H9 (cell line): ENCODE results near the gene CAMK2G. TPM values are rescaled to one million over a fixed set of nuclear protein-coding genes. Genes with fewer than 3 reads are reported as not detected.
"Not testable (repeated sequence)": the region's sequence is repeated elsewhere in the genome, so short reads cannot be mapped to it uniquely, and the experiment has no call there.

ENCODE experiments used
- DNase-seq: peaks from one replicate; pipeline ENCODE4 v3.0.0-alpha.2; 2017
- H2AFZ ChIP-seq: one replicate; pipeline ENCODE4 v1.6.1; 2013; ENCODE audit warnings: mild to moderate bottlenecking, low read length, control low read depth, moderate library complexity
- H2AK5ac ChIP-seq: 2 replicates; pipeline ENCODE4 v1.6.1; 2013; ENCODE audit warnings: low read length, control low read depth, mixed read lengths; ENCODE audit not compliant: insufficient read length
- H2BK120ac ChIP-seq: one replicate; pipeline ENCODE4 v1.6.1; 2013; ENCODE audit warnings: low read depth, mild to moderate bottlenecking, low read length, control low read depth, inconsistent platforms; ENCODE audit not compliant: poor library complexity, severe bottlenecking
- H2BK12ac ChIP-seq: 2 replicates; pipeline ENCODE4 v1.6.1; 2013; ENCODE audit warnings: low read length, control low read depth, mixed read lengths, low read depth; ENCODE audit not compliant: insufficient read length
- H2BK15ac ChIP-seq: 2 replicates; pipeline ENCODE4 v1.6.1; 2013; ENCODE audit warnings: low read depth, low read length, control low read depth
- H2BK20ac ChIP-seq: one replicate; pipeline ENCODE4 v1.6.1; 2013; ENCODE audit warnings: low read depth, mild to moderate bottlenecking, low read length, control low read depth, inconsistent platforms; ENCODE audit not compliant: poor library complexity, severe bottlenecking
- H2BK5ac ChIP-seq: 2 replicates; pipeline ENCODE4 v1.6.1; 2013; ENCODE audit warnings: low read length, control low read depth, mixed read lengths; ENCODE audit not compliant: insufficient read length
- H3K14ac ChIP-seq: 2 replicates; pipeline ENCODE4 v1.6.1; 2013; ENCODE audit warnings: low read length, control low read depth; ENCODE audit not compliant: insufficient read depth
- H3K18ac ChIP-seq: 2 replicates; pipeline ENCODE4 v1.6.1; 2013; ENCODE audit warnings: low read depth, mild to moderate bottlenecking, mixed read lengths, low read length, control low read depth; ENCODE audit not compliant: insufficient read length
- H3K23ac ChIP-seq: 2 replicates; pipeline ENCODE4 v1.6.1; 2013; ENCODE audit warnings: low read length, control low read depth, mixed read lengths, low read depth; ENCODE audit not compliant: insufficient read length
- H3K23me2 ChIP-seq: 2 replicates; pipeline ENCODE4 v1.6.1; 2013; ENCODE audit warnings: low read depth, mild to moderate bottlenecking, mixed read lengths, low read length, control low read depth; ENCODE audit not compliant: insufficient read length, poor library complexity, severe bottlenecking
- H3K27ac ChIP-seq: 2 replicates; pipeline ENCODE4 v1.5.1; 2013; ENCODE audit warnings: low read length, control low read depth, mixed read lengths, low read depth; ENCODE audit not compliant: insufficient read length
- H3K27me3 ChIP-seq: 2 replicates; pipeline ENCODE4 v1.6.1; 2013; ENCODE audit warnings: low read length, control low read depth, inconsistent platforms; ENCODE audit not compliant: insufficient read depth
- H3K4ac ChIP-seq: 2 replicates; pipeline ENCODE4 v1.6.1; 2013; ENCODE audit warnings: low read depth, mild to moderate bottlenecking, control low read depth, inconsistent platforms, low read length, moderate library complexity
- H3K4me1 ChIP-seq: 2 replicates; pipeline ENCODE4 v1.6.1; 2013; ENCODE audit warnings: low read length, control low read depth, inconsistent platforms; ENCODE audit not compliant: insufficient read depth
- H3K4me2 ChIP-seq: 2 replicates; pipeline ENCODE4 v1.6.1; 2013; ENCODE audit warnings: low read length, control low read depth, mixed read lengths; ENCODE audit not compliant: insufficient read length, insufficient read depth
- H3K56ac ChIP-seq: 2 replicates; pipeline ENCODE4 v1.6.1; 2013; ENCODE audit warnings: low read depth, mild to moderate bottlenecking, mixed read lengths, low read length, control low read depth; ENCODE audit not compliant: insufficient read length
- H3K79me1 ChIP-seq: 2 replicates; pipeline ENCODE4 v1.6.1; 2013; ENCODE audit warnings: low read depth, mild to moderate bottlenecking, moderate library complexity, low read length, control low read depth, inconsistent platforms; ENCODE audit not compliant: insufficient read depth, poor library complexity, severe bottlenecking
- H3K79me2 ChIP-seq: 2 replicates; pipeline ENCODE4 v1.6.1; 2013; ENCODE audit warnings: low read length, control low read depth, inconsistent platforms; ENCODE audit not compliant: insufficient read depth
- H3K9ac ChIP-seq: 2 replicates; pipeline ENCODE4 v1.6.1; 2013; ENCODE audit warnings: low read length, control low read depth, mixed read lengths; ENCODE audit not compliant: insufficient read length; ENCODE audit errors: extremely low read depth
- H3K9me3 ChIP-seq: one replicate; pipeline ENCODE4 v1.6.1; 2013; ENCODE audit warnings: low read depth, low read length, inconsistent platforms; ENCODE audit not compliant: control insufficient read depth
- H3T11ph ChIP-seq: one replicate; pipeline ENCODE4 v1.6.1; 2013; ENCODE audit warnings: mild to moderate bottlenecking, low read length, control low read depth, inconsistent platforms
- H4K20me1 ChIP-seq: one replicate; pipeline ENCODE4 v1.6.1; 2013; ENCODE audit not compliant: control insufficient read depth, insufficient read length, insufficient read depth
- H4K5ac ChIP-seq: 2 replicates; pipeline ENCODE4 v1.6.1; 2013; ENCODE audit warnings: low read depth, mild to moderate bottlenecking, mixed read lengths, low read length, control low read depth; ENCODE audit not compliant: insufficient read length
- H4K8ac ChIP-seq: replicated peaks from 2 replicates; pipeline ENCODE4 v1.6.1; 2013; ENCODE audit warnings: low read length, control low read depth, mixed read lengths, low read depth; ENCODE audit not compliant: insufficient read length
- H4K91ac ChIP-seq: 2 replicates; pipeline ENCODE4 v1.6.1; 2013; ENCODE audit warnings: low read depth, mild to moderate bottlenecking, moderate library complexity, mixed read lengths, low read length, control low read depth; ENCODE audit not compliant: insufficient read length
- H3K27ac Mint-ChIP-seq, 3 experiments: 2 replicates in 2 of 3; 3 replicates in 1 of 3; pipeline ENCODE4 v1.8.0; 2020 to 2021; ENCODE audit warnings: mixed read lengths in 3 of 3, mild to moderate bottlenecking in 1 of 3, moderate library complexity in 1 of 3
- H3K27me3 Mint-ChIP-seq: 2 replicates; pipeline ENCODE4 v1.8.0; 2021; ENCODE audit warnings: low read depth, mild to moderate bottlenecking, moderate library complexity, mixed read lengths
- H3K36me3 Mint-ChIP-seq, 3 experiments: 2 replicates in 2 of 3; 3 replicates in 1 of 3; pipeline ENCODE4 v1.8.0; 2020 to 2021; ENCODE audit warnings: low read depth in 3 of 3, mixed read lengths in 3 of 3; ENCODE audit not compliant: insufficient read depth in 1 of 3
- H3K4me1 Mint-ChIP-seq, 2 experiments: 2 replicates each; pipeline ENCODE4 v1.8.0; 2020; ENCODE audit warnings: mixed read lengths in 2 of 2
- H3K4me3 Mint-ChIP-seq, 2 experiments: 2 replicates in 1 of 2; 3 replicates in 1 of 2; pipeline ENCODE4 v1.8.0; 2020 to 2021; ENCODE audit warnings: mild to moderate bottlenecking in 2 of 2, mixed read lengths in 2 of 2, moderate library complexity in 1 of 2
- H3K9me3 Mint-ChIP-seq, 2 experiments: 2 replicates in 1 of 2; 3 replicates in 1 of 2; pipeline ENCODE4 v1.8.0; 2020; ENCODE audit warnings: mild to moderate bottlenecking in 2 of 2, mixed read lengths in 2 of 2, moderate library complexity in 1 of 2
- CTCF ChIP-seq: fragments of 200-600 bp; sonication (generic); conservative IDR thresholded peaks from 3 replicates; pipeline ENCODE4 v1.8.0; 2021; ENCODE audit warnings: antibody characterized with exemption, mild to moderate bottlenecking
- WGBS: extraction: QIAGEN DNeasy Blood & Tissue Kit; methylation state at CpG from one replicate; pipeline ENCODE4 v1.1.7; 2013; ENCODE audit warnings: missing lambda C conversion rate, low lambda C conversion rate, mixed read lengths; ENCODE audit not compliant: insufficient read length; ENCODE audit errors: extremely low coverage; 5-methylcytosine and 5-hydroxymethylcytosine counted together
- total RNA-seq: library from RNA; stranded (reverse); gene quantifications from 2 replicates; pipeline ENCODE4 v1.2.1, GENCODE V29; 2021

The CAMK2G gene
- total RNA-seq, 1 experiment from 2014 or later = 31.8 TPM

GRCh38 chr10:73890261-73890660 is 15.9 kb upstream of the CAMK2G start:
- Histone ChIP-seq H3K23me2 (no peaks in the 10 kb centered on the region), H3K79me1 (no peaks in the 10 kb centered on the region), H3K4me2 (no peak overlapping the region), H3K9me3 (no peaks in the 10 kb centered on the region), H3K27ac (no peak overlapping the region), H2AK5ac (no peak overlapping the region), H3K14ac (no peak overlapping the region), H3K79me2 (no peaks in the 10 kb centered on the region), H3K56ac (no peak overlapping the region), H2BK20ac (no peak overlapping the region), H3K23ac (no peak overlapping the region), H3K4ac (no peak overlapping the region), H4K91ac (no peak overlapping the region), H3K4me1 (no peaks in the 10 kb centered on the region), H3K18ac (no peak overlapping the region), H4K8ac (no peak overlapping the region), H3T11ph (no peak overlapping the region), H2BK5ac (no peak overlapping the region), H3K27me3 (no peaks in the 10 kb centered on the region), H2BK15ac (no peak overlapping the region), H2AFZ (no peak overlapping the region), H4K20me1 (no peaks in the 10 kb centered on the region), H2BK120ac (no peak overlapping the region), H3K9ac (no peak overlapping the region), H2BK12ac (no peak overlapping the region), H4K5ac (no peak overlapping the region)
- Mint-ChIP-seq H3K27ac (no peak overlapping the region), H3K4me1 (peaks cover 11 to 24% of the 10 kb centered on the region in 2 experiments), H3K4me3 (no peak overlapping the region), H3K36me3 (no peaks in the 10 kb centered on the region), H3K27me3 (peaks cover 3% of the 10 kb centered on the region), H3K9me3 (peaks cover 0 to under 1% of the 10 kb centered on the region in 2 experiments; a peak in 1 of 5 replicates)
- no peak for TF ChIP-seq CTCF
- no CpG with 5 or more reads among the region's 5 CpGs for WGBS
- no peak for DNase-seq

- not testable (repeated sequence) for H2BK120ac ChIP-seq, H2BK15ac ChIP-seq, H2AK5ac ChIP-seq, H3K27ac ChIP-seq, H4K20me1 ChIP-seq, H3K18ac ChIP-seq, H2BK20ac ChIP-seq, H3K36me3 Mint-ChIP-seq, H3K9me3 ChIP-seq, H3K9ac ChIP-seq, H2BK5ac ChIP-seq, H4K91ac ChIP-seq, H3T11ph ChIP-seq, H3K4ac ChIP-seq, H3K79me2 ChIP-seq, H3K9me3 Mint-ChIP-seq, H4K5ac ChIP-seq, H3K79me1 ChIP-seq, H3K4me1 ChIP-seq, H3K4me2 ChIP-seq, H3K4me3 Mint-ChIP-seq, H2AFZ ChIP-seq, H3K27ac Mint-ChIP-seq, H4K8ac ChIP-seq, H3K23ac ChIP-seq, H3K23me2 ChIP-seq, H3K27me3 Mint-ChIP-seq, DNase-seq, H3K14ac ChIP-seq, H2BK12ac ChIP-seq, H3K56ac ChIP-seq, H3K27me3 ChIP-seq
- peaks cover 11 to 24% of the 10 kb centered on the region in 2 experiments for H3K4me1 Mint-ChIP-seq
- WGBS = no CpG with 5 or more reads among the region's 3 CpGs
Observed at GRCh38 chr10:73889416-73889815, 15.1 kb upstream of the CAMK2G start.
